ENCODE measurements around the gene MAD1L1.

MAD1L1 gene

GRCh38 chr7:1965579-1966294 lies 267.0 kb downstream of the MAD1L1 start:
- TF ChIP-seq ZNF785 (tag by site-specific recombination; IDR thresholded peaks at IDR 0.05), result no peak
- no peak for TF ChIP-seq ZNF280C (tag by site-specific recombination; IDR thresholded peaks at IDR 0.05)
- TF ChIP-seq ZSCAN5A (tag by site-specific recombination; IDR thresholded peaks at IDR 0.05), result no peak
- TF ChIP-seq MZF1 (tag by site-specific recombination; IDR thresholded peaks at IDR 0.05; ENCODE audit: borderline replicate concordance), result no peak
- TF ChIP-seq KLF9 (tag by site-specific recombination; IDR thresholded peaks at IDR 0.05; ENCODE audit: low read depth), result no peak
- no peak for TF ChIP-seq OVOL3 (tag by site-specific recombination; IDR thresholded peaks at IDR 0.05)
- no peak for TF ChIP-seq ZNF776 (tag by site-specific recombination; IDR thresholded peaks at IDR 0.05; ENCODE audit: borderline replicate concordance)
- no peak for TF ChIP-seq EGR2 (tag by site-specific recombination; IDR thresholded peaks at IDR 0.05; ENCODE audit: low read depth)
- no peak for TF ChIP-seq ZNF37A (tag by site-specific recombination; IDR thresholded peaks at IDR 0.05)
- TF ChIP-seq ZNF302 (tag by site-specific recombination; IDR thresholded peaks at IDR 0.05; ENCODE audit: low read depth), result no peak
- TF ChIP-seq IKZF3 (tag by site-specific recombination; IDR thresholded peaks at IDR 0.05), result no peak
- no peak for TF ChIP-seq ZNF558 (tag by site-specific recombination; IDR thresholded peaks at IDR 0.05)
- no peak for TF ChIP-seq ZNF76 (tag by site-specific recombination; IDR thresholded peaks at IDR 0.05; ENCODE audit: borderline replicate concordance, low read depth)
- TF ChIP-seq ZNF580 (tag by site-specific recombination; IDR thresholded peaks at IDR 0.05), result no peak
- TF ChIP-seq BCL11B (tag by site-specific recombination; IDR thresholded peaks at IDR 0.05; ENCODE audit: low read depth), result no peak
- TF ChIP-seq ZBTB8A (tag by site-specific recombination; IDR thresholded peaks at IDR 0.05), result no peak
- no peak for TF ChIP-seq ZBTB17 (tag by site-specific recombination; IDR thresholded peaks at IDR 0.05)
- no peak for TF ChIP-seq ZNF513 (tag by site-specific recombination; IDR thresholded peaks at IDR 0.05)
- no peak for TF ChIP-seq ZBTB26 (tag by site-specific recombination; optimal IDR thresholded peaks at IDR 0.05)
- Histone ChIP-seq H3K4me1 (ENCODE audit: control insufficient read depth, insufficient read depth, low read length) (no peaks in the 10 kb centered on the region), H3K27ac (ENCODE audit: extremely low read depth, low read depth, low read length) (no peak overlapping the region), H3K4me3 (ENCODE audit: low read depth, low read length) (no peak overlapping the region), H3K36me3 (ENCODE audit: control insufficient read depth in 2 of 2, insufficient read depth in 1 of 2, low read length in 2 of 2) (peaks cover 0 to 17% of the 10 kb centered on the region in 2 experiments; a peak in 1 of 3 replicates), H3K9me3 (ENCODE audit: control insufficient read depth, insufficient read depth, low read depth, low read length) (no peaks in the 10 kb centered on the region)
- ChIA-PET POLR2A (interaction anchor here (1.5 kb wide), 1 partner anchor 22 kb away, joined by 3 read pairs; no protein-coding TSS in a partner anchor), CTCF (interaction anchor here (1.2 kb wide), 1 partner anchor 382 kb away, joined by 3 read pairs; no protein-coding TSS in a partner anchor)

All from HEK293 (cell line).